Ramos (cell line): Measurements from ENCODE around the gene NAALADL2.
"Not testable (repeated sequence)": the region's sequence is repeated elsewhere in the genome, so short reads cannot be mapped to it uniquely, and the experiment has no call there.

Experiments
- in situ Hi-C: fragments of 300-500 bp; cut with MboI; formaldehyde crosslinking; loops from one replicate; pipeline ENCODE4 v1.14.3; 2022; ENCODE audit warnings: low sequenced_read_pairs; ENCODE audit not compliant: unreplicated experiment

Gene NAALADL2

DNA sequence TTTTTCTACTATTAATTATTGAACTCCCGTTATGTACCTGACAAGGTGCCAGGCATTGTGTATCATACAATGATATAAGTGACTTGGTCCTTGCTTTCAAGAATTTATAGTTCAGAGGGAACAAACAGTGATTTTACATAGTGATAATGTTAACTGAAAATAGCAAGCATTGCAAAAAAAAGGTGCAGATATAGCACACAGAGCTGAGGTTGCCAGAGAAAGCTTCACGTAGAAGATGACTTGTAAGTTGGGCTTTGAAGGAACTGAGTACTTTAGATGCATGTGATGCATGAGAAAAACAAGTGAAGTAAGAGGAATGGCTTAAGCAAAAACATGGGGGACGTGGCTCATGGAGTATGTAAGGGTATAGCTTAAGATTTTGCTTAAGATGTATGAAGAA is 584.5 kb downstream of the NAALADL2 start:
- in situ Hi-C loops = no loop called here

DNA sequence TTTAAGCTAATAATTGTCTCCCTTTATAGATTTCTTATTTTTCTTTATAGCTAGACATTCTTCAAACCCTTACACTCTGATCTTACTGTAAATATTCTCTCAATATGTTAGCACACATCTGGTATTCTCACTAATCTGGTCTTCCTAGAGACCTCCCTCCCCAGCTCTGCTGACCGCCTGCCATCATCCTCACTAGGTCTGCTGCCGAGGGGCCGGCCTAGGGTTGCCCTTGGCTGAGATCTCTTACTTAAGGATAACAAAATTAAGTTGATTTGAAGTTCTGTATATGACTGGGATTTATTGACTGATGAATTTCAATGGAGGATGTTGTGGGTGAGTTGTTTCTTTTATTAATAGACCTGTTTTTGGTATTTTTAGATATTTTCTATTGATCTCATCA is 586.6 kb downstream of the NAALADL2 start:
- in situ Hi-C loops = no loop called here

DNA sequence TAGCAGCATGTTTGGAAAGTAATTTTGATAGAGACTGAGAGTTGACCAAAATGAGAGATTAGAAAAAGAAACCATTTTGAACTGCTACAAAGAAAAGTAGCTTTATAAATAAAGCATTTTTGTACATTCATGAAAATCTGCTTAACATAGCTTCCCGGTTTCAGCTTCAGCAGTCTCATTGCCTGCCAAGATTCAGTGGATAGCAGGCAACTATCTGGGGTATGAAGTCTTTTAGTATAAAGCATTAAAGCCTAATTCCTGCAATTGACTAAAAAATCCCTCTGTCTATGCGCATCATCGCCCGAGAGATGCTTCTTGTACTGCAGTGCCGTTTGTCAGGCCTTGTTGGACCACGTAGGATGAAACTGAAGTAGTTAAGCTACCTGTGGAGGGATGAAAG is 588.4 kb downstream of the NAALADL2 start:
- in situ Hi-C loops = no loop called here

DNA sequence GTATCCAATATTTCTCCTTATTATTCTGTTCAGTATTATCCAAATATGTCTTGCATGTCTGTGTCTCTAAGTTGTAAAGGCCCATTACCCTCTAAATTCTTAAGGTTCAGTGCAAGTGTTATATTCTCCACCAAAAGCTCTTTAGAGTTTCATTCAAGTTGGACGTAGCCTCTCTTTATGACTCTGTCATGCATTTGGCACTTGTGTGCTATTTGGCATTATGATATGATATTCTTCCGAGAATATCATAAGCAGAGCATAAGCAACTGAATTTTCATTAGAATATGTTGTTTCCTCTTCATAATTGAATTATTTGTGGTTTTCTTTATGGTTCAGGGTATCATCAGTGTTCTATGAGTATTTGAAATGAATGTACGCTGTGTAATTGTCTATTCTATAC is 594.2 kb downstream of the NAALADL2 start:
- in situ Hi-C loops = no loop called here

DNA sequence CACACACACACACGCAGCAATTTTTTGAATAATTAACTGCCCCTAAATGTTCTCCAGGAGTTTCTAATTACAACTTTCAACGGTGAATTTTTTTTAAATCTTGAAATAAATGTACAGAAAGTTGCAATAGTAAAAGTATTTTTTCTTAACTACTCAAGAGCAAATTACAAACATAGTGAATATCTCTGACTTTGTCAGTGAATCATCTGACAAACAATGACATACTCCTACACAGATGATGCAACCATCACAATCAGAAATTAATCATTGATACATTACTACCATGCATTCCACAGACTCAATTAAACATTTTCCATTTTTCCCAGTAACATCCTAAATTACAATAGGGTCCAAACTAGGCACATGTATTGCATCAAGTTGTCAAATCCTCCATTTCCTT is 597.3 kb downstream of the NAALADL2 start:
- in situ Hi-C loops = no loop called here

DNA sequence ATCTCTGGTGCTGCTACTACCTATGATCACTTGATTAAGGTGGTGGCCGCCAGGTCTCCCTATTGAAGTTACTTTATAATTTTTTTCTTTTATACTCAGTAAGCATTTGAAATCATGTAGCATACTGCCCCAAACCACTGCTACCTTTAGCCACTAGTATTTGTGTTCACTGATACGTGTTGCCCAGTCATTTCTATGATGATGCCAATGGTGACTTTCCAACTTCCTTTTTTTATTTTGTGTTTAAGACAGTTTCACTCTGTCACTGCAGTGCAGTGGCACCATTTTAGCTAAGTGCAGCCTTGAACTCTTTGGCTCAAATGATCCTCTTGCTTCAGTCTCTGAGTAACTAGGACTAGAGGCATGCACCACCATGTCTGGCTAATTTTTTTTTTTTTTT is 598.2 kb downstream of the NAALADL2 start:
- in situ Hi-C loops = no loop called here

DNA sequence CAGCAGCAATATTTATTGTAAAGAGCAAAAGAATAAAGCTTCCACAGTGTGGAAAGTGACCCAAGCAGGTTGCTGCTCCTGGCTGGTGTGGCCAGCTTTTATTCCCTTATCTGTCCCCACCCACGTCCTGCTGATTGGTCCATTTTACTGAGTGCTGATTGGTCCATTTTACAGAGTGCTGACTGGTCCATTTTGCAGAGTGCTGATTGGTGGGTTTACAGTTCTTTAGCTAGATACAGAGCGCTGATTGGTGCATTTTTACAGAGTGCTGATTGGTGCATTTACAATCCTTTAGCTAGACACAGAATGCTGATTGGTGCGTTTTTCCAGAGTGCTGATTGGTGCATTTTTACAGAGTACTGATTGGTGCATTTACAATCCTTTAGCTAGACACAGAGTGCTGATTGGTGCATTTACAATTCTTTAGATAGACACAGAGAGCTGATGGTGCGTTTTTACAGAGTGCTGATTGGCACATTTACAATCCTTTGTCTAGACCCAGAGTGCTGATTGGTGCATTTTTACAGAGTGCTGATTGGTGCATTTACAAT is 601.8 kb downstream of the NAALADL2 start:
- in situ Hi-C loops = not testable (repeated sequence)

DNA sequence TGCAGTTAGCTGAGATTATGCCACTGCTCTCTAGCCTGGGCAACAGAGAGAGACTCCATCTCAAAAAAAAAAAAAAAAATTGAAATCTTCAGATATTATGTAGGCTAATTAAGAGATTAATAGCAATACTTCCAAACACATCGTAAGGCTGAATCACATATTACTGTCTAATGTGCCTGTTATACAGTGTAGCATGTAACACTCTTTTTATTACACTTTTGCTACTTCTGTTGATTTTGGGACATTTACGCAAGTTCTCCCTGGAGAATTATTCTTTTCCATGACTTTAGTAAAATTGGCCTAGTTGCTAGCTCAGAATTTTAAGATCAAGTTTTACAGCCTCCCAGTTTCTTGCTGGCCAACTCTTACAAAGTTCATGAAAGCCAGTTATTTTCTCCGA is 605.2 kb downstream of the NAALADL2 start:
- in situ Hi-C loops = no loop called here

DNA sequence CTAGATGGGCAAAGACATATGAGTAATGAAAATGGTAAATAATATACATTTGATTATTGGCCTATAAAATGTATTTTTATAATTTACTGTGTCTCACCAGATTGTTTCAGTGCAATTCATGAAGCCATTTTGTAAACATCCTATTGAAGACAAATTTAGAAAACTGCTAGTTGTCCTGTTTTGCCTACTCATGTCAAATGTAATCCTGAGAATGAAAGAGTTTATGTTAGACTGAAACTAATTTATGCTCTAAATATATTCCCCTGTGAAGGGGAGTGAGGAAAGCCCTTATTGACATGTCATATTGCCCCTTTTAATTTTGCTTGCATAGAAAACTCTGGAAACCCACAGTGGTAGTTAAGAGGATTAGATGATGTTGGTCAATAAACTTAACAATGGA is 610.0 kb downstream of the NAALADL2 start:
- in situ Hi-C loops = no loop called here

DNA sequence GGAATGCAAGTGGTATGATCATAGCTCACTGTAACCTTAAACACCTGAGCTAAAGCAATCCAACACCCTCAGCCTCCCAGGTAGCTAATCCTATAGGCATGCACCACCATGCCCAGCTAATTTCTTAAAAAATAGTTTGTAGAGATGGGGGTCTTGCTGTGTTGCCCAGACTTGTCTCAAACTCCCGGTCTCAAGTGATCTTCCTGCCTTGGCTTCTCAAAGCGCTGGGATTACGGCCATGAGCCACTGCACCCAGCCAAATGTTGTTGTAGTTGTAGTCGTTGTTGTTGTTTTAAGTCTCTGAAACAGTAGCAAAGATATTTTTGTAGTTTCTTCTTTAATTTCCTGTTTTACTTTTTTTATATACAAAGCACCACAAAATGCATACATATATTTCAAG is 616.6 kb downstream of the NAALADL2 start:
- in situ Hi-C loops = no loop called here

DNA sequence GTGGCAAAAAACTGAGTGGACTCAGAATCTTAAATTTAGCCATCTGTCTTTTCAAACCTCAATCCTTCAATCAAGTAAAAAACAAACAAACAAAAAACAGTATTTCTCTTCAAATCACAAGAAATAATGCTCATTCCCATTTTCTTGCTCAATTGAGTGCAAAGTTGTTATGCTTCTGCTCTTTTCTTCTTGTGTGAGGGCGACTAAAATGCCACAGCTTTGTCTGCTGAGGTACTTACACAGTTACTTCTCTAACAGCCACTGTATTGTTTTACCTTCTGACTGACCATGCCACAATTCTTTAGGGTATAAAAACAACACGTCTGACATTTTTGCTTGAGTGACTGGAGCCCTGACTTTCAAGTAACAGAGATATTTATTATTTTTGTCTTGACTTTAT is 617.4 kb downstream of the NAALADL2 start:
- in situ Hi-C loops = no loop called here

DNA sequence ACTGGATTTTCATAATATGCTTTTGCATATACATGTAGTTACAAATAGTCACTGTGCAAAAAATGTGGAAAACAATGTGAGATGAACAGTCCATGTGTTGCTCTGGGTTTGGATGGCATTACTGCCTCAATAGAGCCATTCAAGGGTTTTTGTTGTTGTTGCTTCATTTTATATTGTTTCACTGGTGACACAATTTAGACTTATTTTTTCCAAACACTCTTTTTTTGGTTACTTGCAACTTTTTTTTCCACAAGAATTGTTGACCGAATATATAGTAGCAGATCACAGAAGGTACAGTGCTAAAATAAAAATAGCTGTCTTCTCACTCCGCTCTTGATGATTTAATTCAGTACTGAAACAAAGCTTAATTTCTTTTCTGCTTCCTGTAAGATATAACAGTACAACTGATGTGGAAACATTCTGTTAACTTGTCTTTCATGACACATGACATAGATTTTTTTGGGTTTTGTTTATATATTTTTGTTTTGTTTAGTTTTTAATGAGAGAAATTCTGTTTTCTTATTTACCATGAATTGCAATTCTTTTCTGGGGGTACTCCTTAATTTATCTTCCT is 618.6 kb downstream of the NAALADL2 start:
- in situ Hi-C loops = no loop called here

DNA sequence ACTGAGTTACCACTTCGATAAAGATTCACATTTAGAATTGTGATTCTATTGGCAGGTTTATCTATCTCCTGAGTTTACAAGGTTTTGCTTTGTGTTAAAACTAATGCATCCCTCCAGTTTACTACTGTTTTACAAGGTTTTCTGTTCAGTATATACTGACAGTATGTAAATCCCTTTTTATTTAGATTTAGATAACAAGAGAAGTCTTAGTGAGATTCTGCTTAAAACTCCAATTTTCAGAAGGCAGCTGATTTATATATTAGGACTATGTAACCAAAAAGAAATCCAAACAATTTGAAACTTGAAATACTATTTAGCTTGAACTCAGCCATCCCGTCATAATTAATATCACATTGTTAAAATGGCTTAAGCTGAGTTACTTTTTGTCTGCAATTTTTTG is 619.2 kb downstream of the NAALADL2 start:
- in situ Hi-C loops = no loop called here

DNA sequence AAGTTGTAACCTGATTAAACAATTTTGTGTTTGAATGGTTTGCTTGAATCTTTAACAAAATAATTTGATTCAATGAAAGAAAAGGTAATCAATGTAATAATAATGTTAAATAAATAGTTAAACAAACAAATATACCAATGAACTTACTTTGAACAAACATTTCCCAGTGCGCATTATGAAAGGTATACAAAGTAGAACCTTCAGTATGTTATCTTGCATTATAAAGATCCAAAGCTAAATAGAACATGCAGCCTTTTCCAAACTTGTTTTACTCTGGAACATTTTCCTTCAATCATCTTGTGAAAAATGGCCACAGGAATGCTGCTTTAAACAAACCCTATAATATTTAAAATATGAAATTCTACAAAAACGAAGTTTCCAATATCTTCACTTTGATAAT is 620.0 kb downstream of the NAALADL2 start:
- in situ Hi-C loops = no loop called here

DNA sequence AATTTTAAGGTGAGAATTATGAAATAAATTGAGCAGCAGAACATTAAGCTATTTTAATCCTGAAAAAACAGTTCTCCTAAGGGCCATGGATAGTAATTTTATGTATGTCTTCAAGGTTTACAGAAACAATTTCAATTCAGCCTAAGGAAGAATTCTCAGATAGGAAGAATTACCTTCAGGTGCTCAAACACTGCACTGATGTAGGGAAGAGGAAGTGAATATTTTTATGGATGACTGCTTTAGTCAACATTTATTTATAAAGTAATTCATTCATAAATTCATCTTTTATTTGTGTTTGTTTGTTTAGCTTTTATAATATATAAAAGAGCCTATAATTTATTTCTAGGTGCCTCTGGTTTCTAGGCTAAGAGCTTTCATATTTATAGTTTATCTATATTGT is 620.7 kb downstream of the NAALADL2 start:
- in situ Hi-C loops = no loop called here

DNA sequence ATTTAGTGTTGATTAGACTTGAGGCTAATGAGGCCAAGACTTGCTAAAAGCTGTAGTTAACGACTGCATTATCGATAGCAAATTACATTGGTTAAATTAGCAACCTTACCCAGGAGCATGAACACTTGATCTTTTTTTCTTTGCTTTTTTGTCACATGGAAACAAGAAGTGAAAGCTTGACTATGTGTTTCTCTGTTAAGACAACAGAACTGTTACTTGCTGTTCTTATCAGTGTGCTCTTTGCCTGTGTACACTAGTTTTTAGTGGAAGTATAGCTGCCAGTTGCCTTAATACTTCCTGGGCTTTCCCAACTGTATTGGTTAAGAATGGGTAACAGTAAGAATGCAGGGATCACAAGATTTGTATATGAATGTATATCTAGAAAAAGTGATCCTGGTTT is 625.5 kb downstream of the NAALADL2 start:
- in situ Hi-C loops = no loop called here

DNA sequence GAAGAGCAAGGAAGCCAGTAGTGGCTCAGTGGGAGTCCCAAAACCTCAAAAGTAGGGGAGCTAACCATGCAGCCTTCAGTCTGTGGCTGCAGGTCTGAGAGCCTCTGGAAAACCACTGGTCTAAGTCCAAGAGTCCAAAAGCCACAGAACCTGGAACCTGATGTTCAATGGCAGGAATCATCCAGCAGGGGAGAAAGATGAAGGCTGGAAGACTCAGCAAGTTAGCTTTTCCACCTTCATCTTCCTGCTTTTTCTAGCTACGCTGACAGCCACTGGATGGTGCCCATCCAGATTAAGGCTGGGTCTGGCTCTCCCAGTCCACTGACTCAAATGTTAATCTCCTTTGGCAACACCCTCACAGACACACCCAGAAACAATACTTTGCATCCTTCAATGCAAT is 626.3 kb downstream of the NAALADL2 start:
- in situ Hi-C loops = no loop called here

DNA sequence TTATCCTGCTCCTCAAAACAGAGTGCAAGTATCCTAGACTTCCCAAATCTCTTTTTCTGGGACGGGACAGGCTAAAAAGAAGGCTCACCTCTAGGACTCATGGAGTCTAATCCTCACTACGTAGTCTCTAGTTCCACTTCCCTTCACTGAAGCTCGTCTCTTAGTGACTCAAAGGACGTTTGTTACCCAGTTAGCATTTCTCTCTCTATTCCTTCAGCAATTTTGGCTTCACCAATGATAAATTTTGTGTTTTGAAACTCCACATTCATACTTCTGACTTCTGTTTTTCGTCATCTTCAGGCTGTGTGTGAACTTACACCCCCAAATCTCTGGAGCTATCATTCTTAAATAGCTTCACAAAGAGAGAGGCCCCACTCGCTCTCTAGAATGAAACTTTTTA is 627.1 kb downstream of the NAALADL2 start:
- in situ Hi-C loops = no loop called here

DNA sequence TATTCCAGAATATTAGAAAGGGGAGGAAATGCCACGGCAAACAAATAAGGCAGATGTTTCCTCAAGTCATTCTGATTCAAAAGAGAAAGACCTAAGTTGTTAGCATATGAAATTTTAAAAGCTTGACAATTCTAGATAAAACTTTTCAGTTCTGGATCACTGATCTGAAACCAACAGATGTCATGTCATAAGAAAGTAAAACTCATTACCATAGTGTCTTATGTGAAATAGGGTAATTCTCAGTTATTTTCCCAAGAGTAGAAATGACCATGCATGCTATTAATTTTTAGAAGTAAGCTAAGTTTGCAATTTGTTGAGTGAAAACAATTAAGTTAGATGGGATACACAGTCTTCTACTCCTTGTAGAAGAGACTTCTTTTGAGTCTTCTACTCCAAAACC is 630.3 kb downstream of the NAALADL2 start:
- in situ Hi-C loops = no loop called here

DNA sequence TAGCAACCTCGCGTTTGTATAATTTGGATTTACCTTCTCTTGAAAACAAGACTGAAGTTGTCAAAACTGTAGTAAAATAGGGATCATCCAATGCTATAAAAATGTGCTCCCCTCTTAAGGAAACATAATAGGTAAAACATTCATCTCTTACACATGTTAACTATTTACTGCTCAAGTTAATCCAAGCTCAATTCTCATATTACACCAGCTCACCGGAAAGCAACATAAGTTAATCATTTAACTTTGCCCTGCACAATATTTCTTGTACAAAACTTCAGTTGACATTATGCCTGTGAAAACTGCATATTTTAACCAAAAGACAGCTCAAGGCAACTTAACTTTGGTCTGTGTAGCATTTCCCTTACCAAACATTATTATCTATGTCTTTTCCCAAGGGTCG is 634.2 kb downstream of the NAALADL2 start:
- in situ Hi-C loops = no loop called here

DNA sequence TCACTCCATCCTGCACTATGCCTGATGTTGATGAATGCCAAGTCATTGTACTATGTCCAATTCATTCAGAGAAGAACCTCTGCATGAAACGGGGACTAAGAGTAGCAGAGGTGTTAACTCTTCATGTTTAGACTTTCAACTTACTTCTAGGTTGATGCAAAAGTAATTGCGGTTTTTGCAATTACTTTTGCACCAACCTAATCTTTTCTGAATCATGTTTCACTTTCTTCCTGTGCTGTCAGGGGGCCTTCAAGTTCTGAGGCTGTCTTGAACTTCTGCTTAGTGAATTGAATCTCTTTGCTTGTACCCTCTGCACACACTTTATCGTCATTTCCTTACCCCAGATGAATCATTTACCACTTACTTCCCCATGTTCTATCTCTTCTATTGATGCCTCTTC is 636.2 kb downstream of the NAALADL2 start:
- in situ Hi-C loops = no loop called here

DNA sequence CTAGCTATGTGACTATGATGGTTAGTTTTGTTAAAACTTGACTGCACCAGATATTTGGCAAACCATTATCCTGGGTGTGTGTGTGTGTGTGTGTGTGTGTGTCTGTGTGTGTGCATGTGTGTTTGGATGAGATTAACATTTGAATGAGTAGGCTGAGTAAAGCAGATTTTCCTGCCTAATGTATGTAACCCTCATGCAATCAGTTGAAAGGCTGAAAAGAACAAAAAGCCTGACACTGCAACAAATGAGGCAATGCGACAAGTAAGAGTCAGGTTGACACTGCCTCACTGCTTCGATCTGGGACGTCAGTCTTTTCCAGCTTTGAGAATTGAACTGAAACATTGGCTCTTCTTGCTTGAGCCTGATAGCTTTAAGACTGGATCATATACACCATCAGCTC is 643.0 kb downstream of the NAALADL2 start:
- in situ Hi-C loops = no loop called here
